NCI-H774 (cell line): ENCODE results near the gene COG2.
"Not testable (repeated sequence)": the region's sequence is repeated elsewhere in the genome, so short reads cannot be mapped to it uniquely, and the experiment has no call there.

Source experiments
- DNase-seq: peaks from one replicate; lab custom pipeline; 2025; lab: John Stamatoyannopoulos, UW

The COG2 gene

GRCh38 chr1:230642263-230642959, at the start of gene COG2:
Gene COG2, plus strand, starts transcription at chr1:230642481. Its CDS starts 126 bp downstream, at chr1:230642607.
- peak; percentile 95 for DNase-seq

GRCh38 chr1:230592848-230593414, 49.4 kb upstream of the COG2 start:
- no peak for DNase-seq

- DNase-seq: no peak
These were observed 48.0 kb upstream of the COG2 start for GRCh38 chr1:230594214-230594773.

- DNase-seq: no peak
These were observed 47.1 kb upstream of the COG2 start for GRCh38 chr1:230595181-230595580.

- DNase-seq: no peak
These were observed 46.0 kb upstream of the COG2 start for GRCh38 chr1:230596306-230596705.

- no peak for DNase-seq
These were observed 43.5 kb upstream of the COG2 start for GRCh38 chr1:230598745-230599144.

GRCh38 chr1:230599926-230600656, 42.2 kb upstream of the COG2 start:
- no peak for DNase-seq

- not testable (repeated sequence) for DNase-seq
These were observed 41.5 kb upstream of the COG2 start for GRCh38 chr1:230600657-230601400.

- DNase-seq: no peak
These were observed 33.1 kb upstream of the COG2 start for GRCh38 chr1:230609208-230609607.

GRCh38 chr1:230610589-230610988, 31.7 kb upstream of the COG2 start:
- DNase-seq: no peak

GRCh38 chr1:230611128-230611877, 31.0 kb upstream of the COG2 start:
- DNase-seq: no peak

- no peak for DNase-seq
These were observed 30.4 kb upstream of the COG2 start for GRCh38 chr1:230611878-230612235.

- no peak for DNase-seq
These were observed 29.6 kb upstream of the COG2 start for GRCh38 chr1:230612651-230613050.

GRCh38 chr1:230614121-230614520, 28.2 kb upstream of the COG2 start:
- DNase-seq: no peak

- DNase-seq: no peak
These were observed 23.7 kb upstream of the COG2 start for GRCh38 chr1:230618537-230618936.

GRCh38 chr1:230620649-230621323, 21.5 kb upstream of the COG2 start:
- DNase-seq: no peak

- no peak for DNase-seq
These were observed 20.8 kb upstream of the COG2 start for GRCh38 chr1:230621324-230622030.

GRCh38 chr1:230622151-230622550, 20.1 kb upstream of the COG2 start:
- no peak for DNase-seq

- no peak for DNase-seq
These were observed 18.1 kb upstream of the COG2 start for GRCh38 chr1:230624097-230624713.

- DNase-seq: no peak
These were observed 16.0 kb upstream of the COG2 start for GRCh38 chr1:230626232-230626631.
